Measurements from ENCODE around the gene ZNF200.

DNA sequence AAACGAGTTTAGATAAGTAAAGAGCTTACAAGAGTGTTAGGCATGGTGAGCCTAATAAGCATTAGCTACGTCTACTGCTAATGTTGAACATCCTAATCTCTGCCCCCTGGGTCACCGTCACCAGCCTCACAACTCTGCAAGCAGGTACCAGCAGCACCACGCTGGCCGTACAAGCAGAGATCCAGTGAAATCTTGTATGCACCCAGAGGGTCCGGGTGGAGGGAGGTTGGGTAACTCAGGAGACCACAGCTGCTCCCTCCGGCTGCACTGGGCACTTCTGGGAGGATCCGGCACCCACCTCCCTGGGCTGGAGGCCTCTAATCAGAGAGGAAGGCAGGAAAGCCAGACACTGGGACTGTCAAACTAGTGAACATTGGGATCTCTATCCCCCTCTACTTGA lies 55.3 kb downstream of the ZNF200 start:
- TF ChIP-seq, protein P1, sequence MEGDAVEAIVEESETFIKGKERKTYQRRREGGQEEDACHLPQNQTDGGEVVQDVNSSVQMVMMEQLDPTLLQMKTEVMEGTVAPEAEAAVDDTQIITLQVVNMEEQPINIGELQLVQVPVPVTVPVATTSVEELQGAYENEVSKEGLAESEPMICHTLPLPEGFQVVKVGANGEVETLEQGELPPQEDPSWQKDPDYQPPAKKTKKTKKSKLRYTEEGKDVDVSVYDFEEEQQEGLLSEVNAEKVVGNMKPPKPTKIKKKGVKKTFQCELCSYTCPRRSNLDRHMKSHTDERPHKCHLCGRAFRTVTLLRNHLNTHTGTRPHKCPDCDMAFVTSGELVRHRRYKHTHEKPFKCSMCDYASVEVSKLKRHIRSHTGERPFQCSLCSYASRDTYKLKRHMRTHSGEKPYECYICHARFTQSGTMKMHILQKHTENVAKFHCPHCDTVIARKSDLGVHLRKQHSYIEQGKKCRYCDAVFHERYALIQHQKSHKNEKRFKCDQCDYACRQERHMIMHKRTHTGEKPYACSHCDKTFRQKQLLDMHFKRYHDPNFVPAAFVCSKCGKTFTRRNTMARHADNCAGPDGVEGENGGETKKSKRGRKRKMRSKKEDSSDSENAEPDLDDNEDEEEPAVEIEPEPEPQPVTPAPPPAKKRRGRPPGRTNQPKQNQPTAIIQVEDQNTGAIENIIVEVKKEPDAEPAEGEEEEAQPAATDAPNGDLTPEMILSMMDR (IDR thresholded peaks at IDR 0.05): no peak
- no peak for TF ChIP-seq POLR2A (IDR thresholded peaks at IDR 0.05)

All from lower leg skin (tissue), 3 donors.